NCI-H1694 (cell line): Measurements from ENCODE around the gene SLC8A2.

Source experiments
- DNase-seq: peaks from one replicate; lab custom pipeline; 2025; lab: John Stamatoyannopoulos, UW

SLC8A2 gene

DNA sequence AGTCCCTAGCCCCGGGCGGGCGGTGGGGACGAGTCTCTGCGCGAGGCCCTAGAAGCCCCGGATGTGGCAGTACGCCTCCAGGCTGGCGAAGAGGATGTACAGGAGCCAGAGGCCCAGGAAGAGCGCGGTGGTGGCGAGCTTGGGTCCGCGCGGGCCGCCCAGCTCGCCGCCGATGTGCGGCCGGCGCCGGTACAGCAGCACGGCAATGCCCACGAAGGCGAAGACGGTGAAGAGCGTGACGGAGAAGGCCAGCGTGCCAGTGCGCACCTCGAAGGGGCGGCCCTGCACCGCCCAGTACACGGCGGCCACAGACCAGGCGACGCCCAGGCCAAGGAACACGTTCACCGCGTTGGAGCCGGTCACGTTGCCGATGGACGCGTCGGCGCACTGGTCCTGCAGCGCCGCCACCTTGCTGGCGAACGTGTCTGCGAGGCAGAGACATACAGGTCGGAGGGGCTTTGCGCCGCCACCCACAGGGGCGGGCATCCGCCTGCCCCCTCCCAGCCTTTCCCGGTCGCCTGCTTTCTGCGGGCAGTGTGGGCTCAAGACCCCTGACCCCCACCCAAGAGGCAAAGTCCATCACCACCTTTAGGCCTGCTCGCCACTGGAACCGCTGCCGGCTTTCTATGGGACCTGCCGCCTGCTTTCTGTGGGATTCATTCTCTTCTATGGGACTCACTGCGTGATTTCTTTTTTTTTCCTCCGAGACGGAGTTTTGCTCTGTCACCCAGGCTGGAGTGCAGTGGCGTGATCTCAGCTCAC lies 41.5 kb downstream of the SLC8A2 start:
- DNase-seq: no peak

- DNase-seq: no peak
These were observed 42.4 kb downstream of the SLC8A2 start for GRCh38 chr19:47429140-47429793.

DNA sequence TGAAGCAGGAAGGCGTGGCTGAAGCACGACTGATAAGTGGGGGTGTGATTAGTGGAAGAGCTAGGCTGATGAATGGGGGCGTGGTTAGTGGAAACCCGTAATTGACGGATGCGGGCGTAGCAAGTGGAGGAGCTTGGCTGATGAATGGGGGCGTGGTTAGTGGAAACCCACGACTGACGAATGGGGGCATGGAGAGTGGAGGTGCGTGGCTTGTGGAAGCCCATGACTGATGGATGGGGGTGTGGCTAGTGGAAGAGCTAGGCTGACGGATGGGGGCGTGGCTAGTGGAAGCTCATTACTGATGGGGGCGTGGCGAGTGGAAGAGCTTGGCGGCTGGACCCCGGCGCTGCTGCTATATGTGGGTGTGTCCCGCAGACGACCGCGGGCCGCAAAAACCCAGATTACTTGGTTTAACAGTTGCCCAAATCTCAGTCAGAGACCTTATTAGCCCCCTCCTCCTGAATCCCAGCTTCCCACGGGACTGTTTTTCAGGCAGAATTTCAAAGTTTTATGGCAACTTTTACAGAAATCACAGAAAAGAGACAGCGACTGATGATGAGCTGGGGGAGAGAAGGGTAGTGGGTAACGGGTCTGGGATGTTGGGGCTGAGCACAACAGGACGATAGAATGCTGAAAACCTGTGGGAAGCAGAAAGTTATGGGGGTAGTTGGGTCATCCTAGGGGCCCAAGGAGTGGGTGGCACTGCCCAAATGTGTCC lies 43.4 kb downstream of the SLC8A2 start:
- peak; percentile 100 for DNase-seq

GRCh38 chr19:47427241-47428176 lies 44.2 kb downstream of the SLC8A2 start:
- DNase-seq: peak; percentile 87

- DNase-seq: no peak
These were observed 48.4 kb downstream of the SLC8A2 start for GRCh38 chr19:47423203-47423882.

GRCh38 chr19:47422417-47423163 lies 49.1 kb downstream of the SLC8A2 start:
- DNase-seq: no peak

DNA sequence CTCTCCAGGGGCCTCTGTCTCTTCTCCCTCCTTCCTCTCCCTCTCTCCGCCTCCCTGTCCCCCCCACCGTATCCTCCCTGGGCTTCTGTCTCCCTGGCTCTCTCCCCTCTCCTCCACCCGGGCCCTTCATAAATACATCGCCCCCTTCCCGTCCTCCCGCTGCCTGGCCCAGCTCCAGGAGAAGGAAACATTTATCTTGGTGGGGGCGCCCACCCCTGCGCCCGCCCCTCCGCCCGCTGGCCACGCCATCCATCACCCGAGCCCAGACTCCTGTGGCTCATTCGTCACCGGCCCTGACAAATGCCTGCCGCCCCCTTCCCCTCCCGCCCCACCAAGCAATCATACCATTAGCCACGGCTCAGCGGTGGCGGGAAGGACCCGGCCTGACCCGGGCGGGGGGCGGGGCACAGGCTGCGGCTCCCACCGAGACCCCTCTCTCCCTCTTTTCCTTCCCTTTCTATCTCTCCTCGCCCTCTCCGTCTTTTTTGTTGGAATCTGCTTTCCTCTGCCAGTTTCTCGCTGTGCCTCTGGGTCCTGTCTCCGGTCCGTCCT lies 49.8 kb downstream of the SLC8A2 start:
- DNase-seq: peak; percentile 63

DNA sequence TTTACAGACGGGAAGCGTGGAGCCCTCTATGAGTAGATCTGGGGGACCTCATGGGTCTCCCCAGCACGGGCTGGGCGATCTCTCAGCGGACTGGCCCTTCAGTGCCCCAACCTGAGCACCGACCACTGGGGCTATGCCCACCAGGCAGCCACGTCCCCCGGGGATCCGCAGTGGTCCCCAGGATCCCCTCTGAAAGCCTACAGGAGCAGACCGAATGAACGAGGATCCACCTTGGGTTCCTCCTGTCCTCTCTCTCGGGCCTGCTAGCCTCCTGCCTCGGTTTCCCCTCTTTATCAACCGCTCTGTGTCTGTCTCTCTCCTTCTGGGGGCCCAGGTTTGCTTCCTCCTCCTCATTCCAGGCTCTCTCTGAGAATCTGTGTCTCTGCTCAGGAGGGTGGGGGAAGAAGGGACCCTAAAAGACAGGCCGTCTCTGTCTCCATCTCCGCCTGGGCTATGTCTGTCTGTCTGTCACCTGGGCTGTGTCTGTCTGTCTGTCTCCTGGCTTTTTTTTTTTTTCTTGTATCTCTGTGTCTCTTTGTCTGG lies 50.4 kb downstream of the SLC8A2 start:
- no peak for DNase-seq

DNA sequence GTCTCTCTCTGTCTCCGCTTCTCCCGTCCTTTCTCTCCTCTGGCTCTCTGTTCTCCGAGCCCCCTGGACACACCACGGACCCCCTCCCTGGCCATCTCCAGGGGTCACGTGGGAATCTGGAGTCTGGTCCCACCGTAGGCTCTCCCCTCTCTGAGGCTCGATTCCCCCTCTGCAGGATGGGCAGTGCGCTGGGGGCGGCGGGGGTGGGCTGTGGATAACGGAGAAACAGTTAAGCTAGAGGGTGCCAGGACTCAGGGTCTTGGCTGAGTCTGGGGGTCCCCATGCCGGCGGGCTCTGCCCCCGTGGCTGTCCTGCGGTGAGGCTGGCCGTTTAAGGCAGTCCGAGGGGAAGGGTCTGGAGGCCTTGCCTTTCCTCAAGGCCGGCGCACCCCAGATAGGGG lies 51.9 kb downstream of the SLC8A2 start:
- no peak for DNase-seq

DNA sequence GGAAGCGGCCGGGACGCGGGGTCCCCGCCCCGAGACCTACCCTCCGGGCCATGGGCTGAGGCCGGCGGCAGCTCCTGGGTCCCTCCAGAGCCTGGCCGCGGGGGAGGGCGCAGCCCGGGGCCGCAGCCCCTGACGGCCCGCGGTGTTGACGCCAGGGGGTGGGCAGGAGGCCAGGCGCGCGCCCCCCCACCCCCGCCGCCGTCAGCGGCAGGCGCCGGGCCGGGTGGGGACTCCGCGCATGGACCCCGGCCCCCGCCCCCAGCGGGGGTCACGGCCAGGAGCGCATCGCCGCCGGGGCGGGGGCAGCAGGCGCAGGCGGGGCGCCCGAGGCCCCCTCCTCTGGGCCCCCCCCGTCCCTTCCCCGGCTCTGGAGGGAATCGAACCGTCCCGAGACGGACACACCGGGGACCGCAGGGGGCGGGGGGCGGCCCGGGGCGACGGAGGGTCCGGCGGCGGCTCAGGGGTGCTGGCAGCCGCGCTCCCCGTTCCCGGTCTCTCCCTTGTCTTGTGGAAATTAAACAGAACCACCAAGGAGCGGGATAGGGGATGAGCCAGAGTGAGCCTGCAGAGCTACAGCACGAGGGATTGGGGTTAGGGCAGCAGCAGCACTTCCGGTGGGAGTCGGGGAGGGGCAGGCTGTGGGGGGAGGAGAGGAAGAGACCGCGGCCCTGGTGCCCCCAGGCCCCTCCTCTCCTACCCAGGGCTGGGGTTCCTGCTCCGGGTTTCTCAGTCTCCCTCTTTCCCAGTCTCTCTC lies 52.5 kb downstream of the SLC8A2 start, which contains the start of gene MEIS3:
Gene MEIS3 (minus strand): TSS at position 498 of the 754 bp plus-strand sequence. CDS start 446 bp downstream, at position 52.
- peak; percentile 13 for DNase-seq

DNA sequence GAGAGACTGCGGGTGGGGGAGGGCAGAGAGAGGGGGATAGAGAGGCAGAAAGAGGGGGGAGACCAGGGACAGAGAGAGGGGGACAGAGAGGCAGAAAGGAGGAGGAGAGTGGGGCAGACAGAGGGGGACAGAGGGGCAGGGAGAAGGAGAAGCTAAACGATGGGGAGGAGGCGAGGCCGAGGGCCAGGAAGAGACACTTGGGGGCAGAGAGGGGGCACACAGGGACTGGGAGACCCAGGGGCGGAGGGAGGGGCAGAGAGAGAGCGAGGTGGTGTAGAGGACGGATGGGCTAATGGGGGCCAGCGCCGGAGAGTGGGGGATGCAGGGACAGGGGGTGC lies 53.0 kb downstream of the SLC8A2 start:
- DNase-seq: no peak

- DNase-seq: no peak
These were observed 53.7 kb downstream of the SLC8A2 start for GRCh38 chr19:47417746-47418691.

- no peak for DNase-seq
These were observed 54.5 kb downstream of the SLC8A2 start for GRCh38 chr19:47417107-47417745.

GRCh38 chr19:47416643-47416985 lies 55.1 kb downstream of the SLC8A2 start:
- no peak for DNase-seq

DNA sequence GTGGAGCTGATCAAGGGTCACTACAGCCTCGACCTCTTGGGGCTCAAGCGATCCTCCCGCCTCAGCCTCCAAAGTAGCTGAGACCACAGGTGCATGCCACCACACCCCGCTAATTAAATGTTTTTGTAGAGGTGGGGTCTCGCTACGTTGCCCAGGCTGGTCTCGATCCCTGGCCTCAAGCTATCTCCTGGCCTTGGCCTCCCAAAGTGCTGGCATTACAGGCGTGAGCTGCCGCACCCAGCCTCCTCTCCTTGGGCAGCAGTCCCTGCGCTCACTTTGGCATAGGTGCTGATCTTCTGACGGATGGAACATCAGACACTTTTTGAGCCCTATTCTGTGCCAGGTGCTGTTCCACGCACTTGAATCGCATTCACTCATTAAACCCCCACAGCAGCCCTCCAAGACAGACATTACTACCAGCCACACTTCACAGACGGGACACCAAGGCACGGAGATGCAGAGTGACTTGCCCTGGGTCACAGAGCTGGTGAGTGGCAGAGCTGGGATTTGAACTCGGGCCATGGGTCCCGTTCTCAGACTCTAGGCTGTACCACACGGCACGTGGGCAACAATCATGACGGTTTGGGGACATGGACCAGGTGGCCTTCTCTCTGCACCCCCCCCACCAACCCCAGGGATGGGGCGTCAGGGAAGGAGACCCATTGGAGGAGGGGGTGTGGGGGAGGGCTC lies 55.6 kb downstream of the SLC8A2 start:
- DNase-seq: no peak

DNA sequence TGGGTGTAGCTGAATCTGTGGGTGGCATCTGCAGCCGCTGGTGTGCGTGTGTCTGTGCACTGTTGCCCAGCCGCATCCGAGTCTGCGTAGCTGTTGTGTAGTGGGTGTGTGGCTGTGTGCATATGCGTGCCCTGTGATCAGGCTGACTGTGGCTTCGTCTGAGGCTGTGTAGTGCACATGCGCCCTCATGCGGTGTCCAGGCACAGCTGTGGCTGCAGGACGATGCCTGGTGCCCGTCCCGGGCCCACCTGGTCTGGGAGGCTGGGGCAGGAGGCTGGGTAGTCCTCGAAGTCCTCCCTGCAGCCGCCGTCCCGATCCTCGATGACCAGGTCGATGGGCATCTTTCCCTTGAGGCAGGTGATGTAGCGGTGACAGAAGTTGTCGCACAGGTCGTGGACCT lies 57.2 kb downstream of the SLC8A2 start:
- peak; percentile 23 for DNase-seq

- DNase-seq: no peak
These were observed 57.8 kb downstream of the SLC8A2 start for GRCh38 chr19:47413941-47414340.
